GM21529 (cell line): ENCODE measurements around the gene EGFR.

Source experiments
- ATAC-seq: cut with Tn5 transposase; IDR thresholded peaks from one replicate; pipeline ENCODE4 v1.9.1; 2021; ENCODE audit not compliant: unreplicated experiment

Gene EGFR

DNA sequence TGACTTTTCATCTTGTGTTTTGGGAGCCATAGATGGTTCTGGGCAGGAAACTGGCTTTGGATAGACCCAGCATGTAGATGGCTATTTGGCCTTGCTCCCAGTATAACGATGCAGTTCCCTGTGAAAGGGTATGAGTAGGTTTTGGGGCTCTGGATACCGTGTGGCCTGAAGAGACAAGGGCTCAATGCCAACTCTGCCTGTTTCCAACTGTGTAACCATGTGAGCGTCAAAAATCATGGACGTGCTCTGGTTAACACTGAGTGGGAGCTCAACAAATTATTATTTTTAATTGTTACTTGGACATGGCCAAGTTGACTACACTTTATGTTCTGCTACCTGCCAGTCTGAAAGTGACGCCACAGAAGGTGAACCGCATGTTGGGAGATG lies 41.8 kb downstream of the EGFR start:
- ATAC-seq: no peak

DNA sequence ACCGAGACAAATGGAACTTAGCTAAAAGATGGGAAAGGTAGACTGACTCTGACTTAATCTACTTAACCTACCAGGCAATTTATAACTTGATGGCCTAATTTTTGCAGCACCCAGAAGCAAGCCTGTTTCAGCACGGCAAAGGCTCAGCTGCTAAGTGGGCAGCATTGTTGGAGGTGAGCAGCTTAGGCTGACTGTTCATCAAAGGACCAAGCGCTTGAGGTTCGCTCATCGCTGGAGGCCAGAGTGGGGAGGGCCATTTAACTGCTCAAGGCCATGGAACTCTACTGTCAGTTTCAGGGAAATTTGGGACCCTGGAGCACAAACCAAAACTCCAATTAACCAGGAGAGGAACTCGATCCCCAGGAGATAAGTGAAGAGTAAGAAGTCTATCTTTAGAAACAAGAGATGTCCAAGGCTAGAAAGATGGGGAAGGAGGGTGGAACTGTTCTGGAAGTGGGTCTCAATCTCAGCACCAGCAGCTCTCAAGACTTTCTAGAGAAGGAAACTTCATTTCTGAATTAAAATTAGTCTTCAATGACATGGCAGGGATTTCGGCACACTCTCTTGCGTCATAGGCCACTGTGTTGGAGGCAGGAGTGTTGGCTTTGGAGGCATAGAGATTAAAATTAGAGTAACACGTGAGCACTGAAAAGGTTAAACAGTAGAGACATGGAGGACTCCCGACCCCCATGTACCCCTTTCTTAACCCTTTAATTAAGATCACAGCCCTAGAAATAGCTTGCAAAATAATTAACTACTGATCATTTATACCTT lies 43.1 kb downstream of the EGFR start:
- ATAC-seq: no peak

DNA sequence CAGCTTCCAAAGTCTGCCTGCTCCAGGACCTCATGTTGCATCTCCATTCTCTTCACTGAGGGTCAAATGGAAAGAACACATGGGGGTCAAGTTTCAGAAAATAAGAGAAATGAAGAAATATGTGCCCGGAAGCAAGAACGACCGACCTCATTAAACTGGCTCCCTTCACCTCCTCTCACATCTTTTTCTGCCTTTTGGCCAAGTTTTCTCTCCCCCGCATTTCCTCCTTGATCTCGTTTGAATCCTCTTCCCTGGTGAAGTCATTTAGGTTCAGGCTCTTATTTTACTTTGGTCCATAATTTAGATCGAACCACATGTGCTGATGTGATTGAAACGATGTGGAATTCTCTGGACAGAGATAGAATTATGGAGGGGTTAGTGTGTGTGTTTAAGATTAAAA lies 44.2 kb downstream of the EGFR start:
- no peak for ATAC-seq

- no peak for ATAC-seq
Measured at GRCh38 chr7:55063633-55064032, 44.8 kb downstream of the EGFR start.

DNA sequence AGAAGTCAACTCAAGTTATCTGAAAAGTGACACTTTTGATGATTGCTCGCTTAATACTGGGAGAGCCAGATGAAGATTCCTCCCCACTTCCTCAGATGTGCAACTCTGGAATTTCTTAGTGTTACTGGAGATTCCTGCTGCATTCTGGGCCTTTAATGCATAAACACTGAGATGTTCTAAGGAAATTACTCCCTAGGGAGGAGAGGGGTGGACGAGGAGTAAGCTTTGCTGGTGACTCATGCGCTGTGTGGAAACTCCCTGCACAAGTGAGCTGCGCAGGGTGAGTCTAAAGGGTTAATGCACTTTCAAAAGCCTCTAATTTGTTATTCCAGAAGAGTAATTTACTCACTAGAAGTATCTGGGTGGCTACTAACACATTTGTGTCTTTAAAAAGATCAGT lies 46.3 kb downstream of the EGFR start:
- peak; percentile 64 for ATAC-seq

- ATAC-seq: peak; percentile 51
Measured at GRCh38 chr7:55065511-55066229, 46.9 kb downstream of the EGFR start.

GRCh38 chr7:55066524-55066923 lies 47.7 kb downstream of the EGFR start:
- no peak for ATAC-seq

DNA sequence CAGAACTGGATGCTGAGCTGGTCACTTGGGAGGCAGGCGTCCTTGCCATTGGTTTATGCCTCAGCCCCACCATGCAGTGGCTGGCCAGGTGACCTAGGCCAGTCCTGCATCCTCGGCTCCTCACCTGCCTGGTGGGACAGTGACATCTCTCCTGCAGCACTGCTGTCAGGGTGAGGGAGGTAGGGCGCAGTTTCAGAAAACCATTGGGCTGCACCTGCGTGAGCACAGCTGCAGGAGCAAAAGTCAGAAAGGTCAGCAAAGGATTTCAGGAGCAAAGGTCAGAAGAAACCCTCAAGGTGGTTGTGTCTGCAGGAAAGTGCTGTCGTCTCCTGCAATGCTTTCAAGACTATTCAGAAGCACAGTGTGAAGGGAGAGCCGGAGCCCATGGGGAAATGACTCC lies 48.1 kb downstream of the EGFR start:
- ATAC-seq: no peak

DNA sequence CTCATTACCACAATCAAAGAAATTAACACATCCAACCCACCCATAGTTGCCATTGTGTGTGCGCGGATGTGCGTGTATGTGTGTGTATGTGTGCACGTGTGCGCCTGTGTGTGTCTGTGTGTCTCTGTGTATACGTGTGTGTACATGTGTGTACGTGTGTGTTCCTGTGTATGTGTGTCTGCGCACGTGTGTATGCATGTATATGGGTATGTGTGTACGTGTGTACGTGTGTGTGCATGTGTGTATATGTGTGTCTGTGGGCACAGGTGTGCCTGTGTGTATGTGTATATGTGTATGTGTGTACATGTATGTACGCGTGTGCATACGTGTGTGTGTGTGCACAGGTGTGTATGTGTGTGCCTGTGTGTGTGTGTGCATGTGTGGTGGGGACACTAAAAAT lies 48.9 kb downstream of the EGFR start:
- no peak for ATAC-seq

GRCh38 chr7:55069271-55069792 lies 50.5 kb downstream of the EGFR start:
- ATAC-seq: no peak

DNA sequence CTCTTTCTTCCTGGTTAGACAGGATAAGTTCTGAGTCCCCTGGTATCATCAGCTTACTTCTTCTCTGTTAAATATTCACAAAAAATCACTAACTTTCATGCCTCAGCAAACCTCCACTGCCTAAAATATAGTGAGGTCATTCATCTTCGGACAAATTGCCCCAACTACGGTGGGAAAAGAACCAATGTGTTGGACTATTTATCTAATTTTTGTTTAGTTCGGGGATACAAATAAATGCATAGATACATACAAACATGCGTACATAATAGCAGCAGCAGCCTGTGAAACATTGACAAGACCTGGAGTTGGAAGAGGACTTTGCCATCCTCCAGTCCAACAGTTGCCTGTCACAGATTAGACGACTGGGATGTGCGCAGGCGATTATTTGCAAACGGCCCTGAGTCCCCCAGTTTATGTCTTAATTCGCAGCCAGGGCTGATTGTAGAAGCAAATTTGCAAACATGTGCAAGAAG lies 51.5 kb downstream of the EGFR start:
- no peak for ATAC-seq

DNA sequence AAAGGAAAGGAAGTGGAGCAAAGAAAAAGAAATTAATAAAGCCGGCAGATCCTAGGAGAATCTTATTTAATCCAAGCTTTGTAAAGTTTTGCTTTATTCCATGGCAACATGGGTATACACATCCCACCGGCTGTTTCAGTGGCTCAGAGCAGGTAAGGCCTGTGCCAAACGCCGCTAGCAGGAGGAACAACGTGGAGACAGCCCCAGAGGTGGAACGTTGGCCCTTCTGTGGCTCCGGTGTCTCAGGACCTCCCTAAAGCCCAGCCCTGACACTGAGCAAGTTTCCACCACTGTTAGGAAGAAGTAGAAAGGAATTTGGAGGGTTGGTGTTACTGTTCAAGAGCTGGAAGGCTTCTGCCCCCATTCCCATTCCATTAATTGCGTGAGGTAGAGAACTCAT lies 52.0 kb downstream of the EGFR start:
- ATAC-seq: no peak

- ATAC-seq: no peak
Measured at GRCh38 chr7:55071411-55072175, 52.8 kb downstream of the EGFR start.

DNA sequence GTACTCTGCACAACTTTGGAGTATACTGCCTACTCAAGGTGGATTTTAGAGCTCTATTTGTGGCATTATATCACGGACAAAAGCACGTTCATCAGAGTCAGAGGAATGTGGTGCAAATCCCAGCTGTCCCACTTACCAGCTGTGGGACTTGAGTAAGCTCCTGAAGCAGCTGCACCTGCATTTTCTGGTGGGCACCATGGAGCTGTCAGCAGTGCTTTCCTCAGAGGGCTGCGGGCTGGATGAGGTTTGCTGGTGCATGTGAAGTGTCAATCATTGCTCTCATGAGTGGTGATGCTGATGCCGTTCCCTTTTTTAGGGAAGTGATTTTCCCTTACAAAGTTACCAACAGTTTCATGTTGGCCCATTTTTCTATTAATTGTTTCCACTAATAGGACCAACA lies 53.4 kb downstream of the EGFR start:
- no peak for ATAC-seq

GRCh38 chr7:55073051-55073511 lies 54.3 kb downstream of the EGFR start:
- peak; percentile 60 for ATAC-seq

DNA sequence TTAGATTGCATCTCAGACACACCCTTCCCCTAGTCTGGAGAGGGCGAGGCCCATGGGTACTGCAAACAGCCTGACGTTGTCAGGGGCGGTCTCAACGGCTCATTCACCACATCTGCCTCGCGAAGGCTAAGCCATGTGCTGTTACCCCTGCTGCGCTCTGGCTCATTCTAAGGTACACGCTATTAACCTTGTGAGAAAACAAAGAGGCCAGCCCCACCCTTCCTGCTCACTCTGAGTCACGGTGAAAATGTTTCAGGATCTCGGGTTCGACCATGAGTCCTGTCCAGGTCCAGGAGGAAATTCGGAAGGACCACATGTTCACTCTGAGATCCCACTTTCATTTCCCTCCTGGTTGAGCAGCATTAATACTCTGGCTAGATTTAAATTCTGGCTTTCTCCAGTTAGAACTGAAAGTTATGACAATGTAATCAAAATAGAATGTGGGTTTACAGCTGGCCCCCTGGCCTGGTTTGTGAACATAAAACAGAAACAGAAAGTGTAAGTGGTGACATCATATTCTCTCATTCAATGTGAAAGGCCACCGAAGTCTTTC lies 55.2 kb downstream of the EGFR start:
- ATAC-seq: peak; percentile 85

GRCh38 chr7:55075464-55076021 lies 56.7 kb downstream of the EGFR start:
- no peak for ATAC-seq

- no peak for ATAC-seq
Measured at GRCh38 chr7:55077561-55078410, 59.0 kb downstream of the EGFR start.

GRCh38 chr7:55078465-55079372 lies 59.9 kb downstream of the EGFR start:
- ATAC-seq: no peak
